Erythroblast (primary cell): ENCODE data around the gene FH.

Source experiments
- GATA1 ChIP-seq: IDR thresholded peaks from 2 replicates; pipeline ENCODE4 v1.6.1; 2011; ENCODE audit warnings: low read depth, mild to moderate bottlenecking, control low read depth, low read length, moderate library complexity
- POLR2A ChIP-seq: IDR thresholded peaks from 2 replicates; pipeline ENCODE4 v1.6.1; 2011; ENCODE audit warnings: mild to moderate bottlenecking, low read length

- TF ChIP-seq POLR2A (no peak), GATA1 (no peak)
Measured at GRCh38 chr1:241456743-241457142, 62.8 kb downstream of the FH start.
